ENCODE results near the gene ARL2BP. TPM values are rescaled to one million over a fixed set of nuclear protein-coding genes. Genes with fewer than 3 reads are reported as not detected.

The ARL2BP gene
- total RNA-seq, 1 donor from 2014 or later, result 37.1 TPM

DNA sequence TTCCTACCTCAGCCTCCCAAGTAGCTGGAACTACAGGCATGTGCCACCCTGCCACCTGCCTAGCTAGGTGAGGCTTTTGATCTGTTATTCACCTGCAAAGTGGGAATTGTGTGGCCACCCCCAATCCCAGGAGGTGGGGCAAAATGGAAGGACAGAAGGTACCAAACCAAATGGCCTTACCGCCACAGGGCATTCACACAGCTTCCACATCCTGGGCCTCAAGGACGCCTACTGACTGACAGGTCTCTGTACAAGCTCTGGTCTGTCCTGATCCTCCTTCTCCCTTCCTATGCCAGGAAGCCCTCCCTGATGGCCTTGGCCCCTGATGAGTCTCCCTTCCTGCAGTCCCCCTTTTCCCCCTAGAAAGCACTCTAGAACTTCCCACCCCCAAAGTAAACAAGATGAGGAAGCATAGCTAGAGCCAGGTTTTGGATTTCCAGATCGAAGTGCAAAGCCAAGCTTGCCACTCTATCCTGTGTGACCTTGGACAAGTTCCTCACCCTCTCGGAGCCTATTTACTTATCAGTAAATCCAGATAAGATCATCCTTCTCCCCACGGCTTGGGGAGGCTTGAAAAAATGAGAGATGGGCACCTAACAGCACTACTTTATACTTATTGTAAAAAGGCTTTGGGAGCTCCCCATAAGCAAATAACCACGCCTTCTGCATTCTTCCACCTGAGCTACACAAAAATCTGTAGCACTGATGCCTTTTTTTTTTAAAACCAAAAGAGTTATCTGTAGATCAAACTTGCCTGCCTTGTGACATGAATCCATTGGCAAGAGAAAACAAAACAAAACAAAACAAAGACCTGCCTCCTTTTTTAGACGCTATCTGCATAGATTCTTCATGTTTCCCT is 35.0 kb downstream of the ARL2BP start:
- no peak overlapping the region for H3K27ac ChIP-seq (ENCODE audit: low read depth, low read length)
- peaks cover 17 to 22% (median 18%) of the 10 kb centered on the region in 3 donors for H3K27me3 ChIP-seq (ENCODE audit: control insufficient read depth in 3 of 3, insufficient read depth in 3 of 3, low read length in 3 of 3)
- no peak overlapping the region for H3K9ac ChIP-seq (ENCODE audit: low read depth in 1 of 3, low read length in 3 of 3)
- no peak overlapping the region for H3K4me3 ChIP-seq (ENCODE audit: low read length in 3 of 3)
- H3K9me3 ChIP-seq (ENCODE audit: control insufficient read depth in 3 of 3, low read length in 3 of 3), result no peaks in the 10 kb centered on the region
- no peaks in the 10 kb centered on the region for H3K36me3 ChIP-seq (ENCODE audit: control insufficient read depth in 3 of 3, insufficient read depth in 3 of 3, low read length in 3 of 3)
- H3K4me1 ChIP-seq (ENCODE audit: control insufficient read depth in 3 of 3, insufficient read depth in 3 of 3, low read length in 3 of 3), result peaks cover 0 to 13% (median 7%) of the 10 kb centered on the region in 3 donors

DNA sequence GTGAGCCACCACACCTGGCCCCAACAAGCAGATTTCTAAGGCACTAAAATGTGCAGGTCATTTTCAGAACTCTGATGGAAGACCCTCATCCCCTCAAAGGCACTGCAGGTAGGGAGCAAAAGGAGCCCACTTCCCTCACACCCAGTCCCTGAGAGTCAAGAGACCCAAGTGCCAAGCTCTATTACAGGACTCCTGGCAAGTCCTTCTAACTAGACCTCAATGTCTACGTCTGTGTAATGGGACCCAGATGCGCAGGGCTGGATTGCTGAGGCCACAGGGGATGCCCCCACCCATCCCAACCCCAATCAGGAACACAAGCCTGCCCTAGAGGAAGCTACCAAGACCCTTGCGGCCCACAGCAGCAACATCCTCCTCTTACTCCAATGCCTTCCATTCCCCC is 36.7 kb downstream of the ARL2BP start:
- no peak overlapping the region for H3K4me3 ChIP-seq (ENCODE audit: low read length in 3 of 3)
- peaks cover 17 to 22% (median 18%) of the 10 kb centered on the region in 3 donors for H3K27me3 ChIP-seq (ENCODE audit: control insufficient read depth in 3 of 3, insufficient read depth in 3 of 3, low read length in 3 of 3)
- H3K4me1 ChIP-seq (ENCODE audit: control insufficient read depth in 3 of 3, insufficient read depth in 3 of 3, low read length in 3 of 3), result peaks cover 0 to 10% (median 7%) of the 10 kb centered on the region in 3 donors
- no peak overlapping the region for H3K27ac ChIP-seq (ENCODE audit: low read depth, low read length)
- H3K9me3 ChIP-seq (ENCODE audit: control insufficient read depth in 3 of 3, low read length in 3 of 3), result no peaks in the 10 kb centered on the region
- no peaks in the 10 kb centered on the region for H3K36me3 ChIP-seq (ENCODE audit: control insufficient read depth in 3 of 3, insufficient read depth in 3 of 3, low read length in 3 of 3)
- no peak overlapping the region for H3K9ac ChIP-seq (ENCODE audit: low read depth in 1 of 3, low read length in 3 of 3)

DNA sequence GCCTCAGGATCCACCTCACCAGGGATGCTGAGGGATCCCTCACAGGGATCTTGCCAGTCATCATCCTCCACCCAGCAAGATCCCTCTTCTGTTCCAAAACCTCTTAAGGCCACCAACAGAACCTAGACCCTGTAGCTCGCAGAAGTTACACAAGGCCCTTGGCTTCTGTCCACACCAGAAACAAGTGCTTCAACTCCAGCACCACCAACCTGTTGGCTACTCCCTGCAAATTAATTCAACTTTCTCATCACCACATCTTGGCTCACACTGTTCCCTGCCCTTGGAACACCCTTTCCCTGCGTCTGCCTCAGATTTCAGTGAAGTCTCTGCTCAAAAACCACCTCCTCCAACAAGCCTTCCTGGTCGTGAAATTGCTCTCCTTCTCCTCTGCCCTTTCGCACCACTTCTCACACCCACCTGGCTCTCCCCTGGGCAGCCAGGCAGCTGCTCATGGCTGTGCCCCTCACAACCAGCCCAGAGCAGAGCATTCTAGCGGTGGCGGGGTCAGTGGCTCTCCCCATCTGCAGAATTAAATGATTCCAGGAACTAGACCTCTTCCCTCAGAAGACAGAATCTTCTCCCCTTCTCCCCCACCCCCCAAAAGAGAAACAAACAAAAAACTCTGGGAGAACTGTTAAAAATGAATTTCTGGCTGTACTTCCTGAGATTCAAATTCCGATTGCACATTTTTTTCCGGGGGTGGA is 37.6 kb downstream of the ARL2BP start:
- Histone ChIP-seq H3K9me3 (ENCODE audit: control insufficient read depth in 3 of 3, low read length in 3 of 3) (no peaks in the 10 kb centered on the region), H3K4me1 (ENCODE audit: control insufficient read depth in 3 of 3, insufficient read depth in 3 of 3, low read length in 3 of 3) (peaks cover 0 to 10% (median 7%) of the 10 kb centered on the region in 3 donors), H3K27ac (ENCODE audit: low read depth, low read length) (no peak overlapping the region), H3K36me3 (ENCODE audit: control insufficient read depth in 3 of 3, insufficient read depth in 3 of 3, low read length in 3 of 3) (no peaks in the 10 kb centered on the region), H3K27me3 (ENCODE audit: control insufficient read depth in 3 of 3, insufficient read depth in 3 of 3, low read length in 3 of 3) (peaks cover 17 to 22% (median 18%) of the 10 kb centered on the region in 3 donors), H3K9ac (ENCODE audit: low read depth in 1 of 3, low read length in 3 of 3) (no peak overlapping the region), H3K4me3 (ENCODE audit: low read length in 3 of 3) (no peak overlapping the region)

DNA sequence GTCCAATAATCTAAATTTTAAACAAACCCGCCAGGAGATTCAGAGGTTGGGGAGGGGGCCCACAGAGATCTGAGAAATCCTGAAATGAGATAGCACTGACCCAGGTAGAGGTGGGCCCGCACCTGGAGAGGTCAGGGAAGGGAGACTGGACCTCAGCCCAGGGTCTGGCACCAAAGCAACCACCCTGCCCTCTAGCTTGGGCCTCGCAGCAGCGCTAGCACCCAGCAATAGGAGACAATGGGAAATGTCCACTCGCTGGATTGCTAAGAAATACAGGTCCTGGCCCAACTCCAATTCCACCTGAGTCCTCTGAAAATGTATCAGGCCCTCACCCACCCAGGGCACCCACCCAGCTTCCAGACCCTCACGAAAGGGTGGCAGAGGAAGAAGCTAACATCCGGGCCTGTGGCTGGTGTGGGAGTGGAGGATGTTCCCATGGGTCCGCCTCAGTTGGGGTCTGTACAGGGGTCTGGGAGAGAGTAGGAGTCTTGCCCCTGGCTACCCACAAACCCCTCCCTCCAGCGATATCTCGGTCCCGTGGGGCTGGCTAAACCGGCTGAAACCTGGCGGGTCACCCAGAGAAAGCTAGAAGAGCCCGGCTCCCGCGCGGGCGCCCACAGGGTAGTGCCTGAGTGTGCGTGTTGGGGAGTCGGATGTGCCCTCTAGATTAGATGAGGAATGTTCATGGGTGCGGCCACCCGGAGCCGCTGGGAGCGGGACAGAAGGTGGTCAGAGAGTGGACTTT is 38.3 kb downstream of the ARL2BP start:
- Histone ChIP-seq H3K4me3 (ENCODE audit: low read length in 3 of 3) (peak overlapping the region in 2 of 3 donors; percentile 57 to 66), H3K9ac (ENCODE audit: low read depth in 1 of 3, low read length in 3 of 3) (no peak overlapping the region), H3K27me3 (ENCODE audit: control insufficient read depth in 3 of 3, insufficient read depth in 3 of 3, low read length in 3 of 3) (peaks cover 17 to 22% (median 18%) of the 10 kb centered on the region in 3 donors)

DNA sequence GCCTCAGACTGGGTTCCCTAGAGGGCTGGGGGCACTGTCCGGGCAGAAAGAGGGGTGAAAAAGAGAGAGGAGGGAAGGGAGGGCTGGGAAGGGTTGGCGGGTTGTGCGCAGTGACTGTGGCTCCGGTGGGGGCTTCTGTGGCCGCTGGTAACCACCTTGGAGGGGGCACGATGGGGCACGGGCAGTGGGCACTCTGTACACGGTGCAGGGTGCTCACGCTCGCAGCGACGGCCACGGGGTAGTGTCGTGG is 38.8 kb downstream of the ARL2BP start:
- peak overlapping the region in 2 of 3 donors; percentile 57 to 66 for H3K4me3 ChIP-seq (ENCODE audit: low read length in 3 of 3)
- no peaks in the 10 kb centered on the region for H3K9me3 ChIP-seq (ENCODE audit: control insufficient read depth in 3 of 3, low read length in 3 of 3)
- H3K36me3 ChIP-seq (ENCODE audit: control insufficient read depth in 3 of 3, insufficient read depth in 3 of 3, low read length in 3 of 3), result no peaks in the 10 kb centered on the region
- no peak overlapping the region for H3K27ac ChIP-seq (ENCODE audit: low read depth, low read length)
- peak overlapping the region in 1 of 3 donors; percentile 66 for H3K9ac ChIP-seq (ENCODE audit: low read depth in 1 of 3, low read length in 3 of 3)
- peaks cover 0 to 10% (median 7%) of the 10 kb centered on the region in 3 donors for H3K4me1 ChIP-seq (ENCODE audit: control insufficient read depth in 3 of 3, insufficient read depth in 3 of 3, low read length in 3 of 3)
- peaks cover 17 to 22% (median 18%) of the 10 kb centered on the region in 3 donors for H3K27me3 ChIP-seq (ENCODE audit: control insufficient read depth in 3 of 3, insufficient read depth in 3 of 3, low read length in 3 of 3)

More for the DNA sequence above, 38.3 kb downstream of the ARL2BP start:
- Histone ChIP-seq H3K9me3 (ENCODE audit: control insufficient read depth in 3 of 3, low read length in 3 of 3) (no peaks in the 10 kb centered on the region), H3K4me1 (ENCODE audit: control insufficient read depth in 3 of 3, insufficient read depth in 3 of 3, low read length in 3 of 3) (peaks cover 0 to 10% (median 7%) of the 10 kb centered on the region in 3 donors), H3K27ac (ENCODE audit: low read depth, low read length) (no peak overlapping the region), H3K36me3 (ENCODE audit: control insufficient read depth in 3 of 3, insufficient read depth in 3 of 3, low read length in 3 of 3) (no peaks in the 10 kb centered on the region)

DNA sequence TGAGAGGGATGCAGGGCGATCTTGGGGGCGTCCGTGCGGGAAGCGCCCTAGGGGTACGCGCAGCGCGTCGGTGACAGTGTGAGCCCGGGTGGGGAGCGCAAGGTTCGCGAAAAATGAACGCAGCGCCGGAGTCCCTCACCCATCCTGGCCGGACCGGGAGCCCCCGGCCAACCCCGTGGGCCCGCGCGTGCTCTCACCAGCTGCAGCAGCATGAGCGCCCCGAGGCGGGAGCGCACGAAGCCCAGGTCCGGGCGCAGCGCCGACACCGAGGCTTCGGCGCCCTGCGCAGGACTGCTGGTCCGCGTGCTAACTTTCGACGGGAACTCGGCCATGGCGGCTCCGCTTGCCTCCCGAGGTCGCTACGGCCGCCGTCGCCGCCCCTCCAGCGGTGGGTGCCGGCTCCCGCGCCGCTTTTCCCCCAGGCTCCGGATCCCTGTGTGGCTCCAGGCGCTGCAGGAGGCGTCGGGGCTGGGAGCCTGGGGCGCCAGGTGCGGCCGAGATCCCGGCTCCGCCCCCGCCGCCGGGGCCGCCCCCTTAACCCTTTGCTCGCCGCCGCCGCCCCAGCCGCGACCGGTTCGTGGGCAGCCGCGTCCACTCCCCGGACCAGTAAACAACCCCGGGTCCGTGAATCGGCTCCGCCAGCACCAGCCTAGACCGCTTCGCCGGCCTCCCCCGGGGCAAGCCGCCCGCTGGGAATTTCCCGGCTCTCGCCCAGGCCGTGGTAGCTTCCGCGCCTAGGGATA is 39.3 kb downstream of the ARL2BP start, which contains the start of gene PLLP:
TSS of gene PLLP (minus strand) at position 464 of the 743 bp plus-strand sequence. CDS start at position 332, 132 bp downstream.
- H3K9me3 ChIP-seq (ENCODE audit: control insufficient read depth in 3 of 3, low read length in 3 of 3), result no peaks in the 10 kb centered on the region
- H3K4me1 ChIP-seq (ENCODE audit: control insufficient read depth in 3 of 3, insufficient read depth in 3 of 3, low read length in 3 of 3), result peaks cover 0 to 10% (median 7%) of the 10 kb centered on the region in 3 donors
- peak within 1 kb of the TSS; percentile 51 to 66 (median 57) for H3K4me3 ChIP-seq (ENCODE audit: low read length in 3 of 3)
- peak within 1 kb of the TSS in 2 of 3 donors; percentile 53 to 66 for H3K9ac ChIP-seq (ENCODE audit: low read depth in 1 of 3, low read length in 3 of 3)
- H3K36me3 ChIP-seq (ENCODE audit: control insufficient read depth in 3 of 3, insufficient read depth in 3 of 3, low read length in 3 of 3), result no peaks in the 10 kb centered on the region
- peaks cover 17 to 22% (median 18%) of the 10 kb centered on the region in 3 donors for H3K27me3 ChIP-seq (ENCODE audit: control insufficient read depth in 3 of 3, insufficient read depth in 3 of 3, low read length in 3 of 3)
- H3K27ac ChIP-seq (ENCODE audit: low read depth, low read length), result no peak within 1 kb of the TSS

DNA sequence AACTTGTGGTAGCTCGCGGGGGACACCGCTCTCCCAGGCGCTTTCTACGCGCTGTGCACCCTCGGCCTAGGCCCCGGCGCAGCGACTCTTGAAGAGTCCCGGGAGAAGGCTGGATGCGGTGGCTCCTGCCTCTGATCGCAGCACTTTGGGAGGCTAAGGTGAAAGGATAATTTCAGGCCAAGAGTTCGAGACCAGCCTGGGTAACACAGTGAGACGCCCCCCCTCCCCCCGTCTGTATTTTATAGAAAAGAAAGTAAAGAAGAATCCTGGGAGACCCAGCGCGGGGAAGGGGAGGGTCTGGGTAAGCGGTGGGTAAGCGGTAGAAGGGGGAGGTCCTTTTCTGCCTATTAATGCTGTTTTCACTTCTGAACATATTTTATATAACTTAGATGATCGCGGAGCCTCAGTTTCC is 39.9 kb downstream of the ARL2BP start:
- Histone ChIP-seq H3K4me1 (ENCODE audit: control insufficient read depth in 3 of 3, insufficient read depth in 3 of 3, low read length in 3 of 3) (peaks cover 0 to 8% (median 7%) of the 10 kb centered on the region in 3 donors), H3K27me3 (ENCODE audit: control insufficient read depth in 3 of 3, insufficient read depth in 3 of 3, low read length in 3 of 3) (peaks cover 17 to 22% (median 18%) of the 10 kb centered on the region in 3 donors), H3K9ac (ENCODE audit: low read depth in 1 of 3, low read length in 3 of 3) (peak overlapping the region in 2 of 3 donors; percentile 53 to 66), H3K9me3 (ENCODE audit: control insufficient read depth in 3 of 3, low read length in 3 of 3) (no peaks in the 10 kb centered on the region), H3K4me3 (ENCODE audit: low read length in 3 of 3) (peak overlapping the region; percentile 51 to 66 (median 57)), H3K27ac (ENCODE audit: low read depth, low read length) (no peak overlapping the region), H3K36me3 (ENCODE audit: control insufficient read depth in 3 of 3, insufficient read depth in 3 of 3, low read length in 3 of 3) (no peaks in the 10 kb centered on the region)

DNA sequence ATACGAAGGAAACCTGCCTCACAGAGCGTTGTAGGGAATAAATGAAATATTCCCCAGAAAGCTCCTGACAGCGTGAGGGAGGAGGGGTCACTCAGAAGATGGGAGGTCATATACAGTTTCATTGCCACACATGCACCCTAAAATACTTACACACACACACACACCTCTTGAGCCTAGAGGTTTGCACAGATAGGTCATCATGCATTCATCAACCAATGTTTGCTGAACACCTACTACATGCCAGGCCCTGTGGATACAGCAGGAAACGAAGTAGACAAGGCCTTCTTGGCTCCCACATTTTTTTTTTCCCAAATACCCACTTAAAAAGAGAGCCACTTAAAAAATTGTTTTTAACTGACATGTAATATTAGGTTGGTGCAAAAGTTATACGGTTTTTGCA is 40.3 kb downstream of the ARL2BP start:
- no peak overlapping the region for H3K9ac ChIP-seq (ENCODE audit: low read depth in 1 of 3, low read length in 3 of 3)
- no peaks in the 10 kb centered on the region for H3K9me3 ChIP-seq (ENCODE audit: control insufficient read depth in 3 of 3, low read length in 3 of 3)
- H3K27me3 ChIP-seq (ENCODE audit: control insufficient read depth in 3 of 3, insufficient read depth in 3 of 3, low read length in 3 of 3), result peaks cover 17 to 22% (median 18%) of the 10 kb centered on the region in 3 donors
- H3K36me3 ChIP-seq (ENCODE audit: control insufficient read depth in 3 of 3, insufficient read depth in 3 of 3, low read length in 3 of 3), result no peaks in the 10 kb centered on the region
- H3K4me1 ChIP-seq (ENCODE audit: control insufficient read depth in 3 of 3, insufficient read depth in 3 of 3, low read length in 3 of 3), result peaks cover 0 to 8% (median 7%) of the 10 kb centered on the region in 3 donors
- no peak overlapping the region for H3K4me3 ChIP-seq (ENCODE audit: low read length in 3 of 3)
- no peak overlapping the region for H3K27ac ChIP-seq (ENCODE audit: low read depth, low read length)
